ENCODE measurements around the gene SPINDOC.

SPINDOC gene

DNA sequence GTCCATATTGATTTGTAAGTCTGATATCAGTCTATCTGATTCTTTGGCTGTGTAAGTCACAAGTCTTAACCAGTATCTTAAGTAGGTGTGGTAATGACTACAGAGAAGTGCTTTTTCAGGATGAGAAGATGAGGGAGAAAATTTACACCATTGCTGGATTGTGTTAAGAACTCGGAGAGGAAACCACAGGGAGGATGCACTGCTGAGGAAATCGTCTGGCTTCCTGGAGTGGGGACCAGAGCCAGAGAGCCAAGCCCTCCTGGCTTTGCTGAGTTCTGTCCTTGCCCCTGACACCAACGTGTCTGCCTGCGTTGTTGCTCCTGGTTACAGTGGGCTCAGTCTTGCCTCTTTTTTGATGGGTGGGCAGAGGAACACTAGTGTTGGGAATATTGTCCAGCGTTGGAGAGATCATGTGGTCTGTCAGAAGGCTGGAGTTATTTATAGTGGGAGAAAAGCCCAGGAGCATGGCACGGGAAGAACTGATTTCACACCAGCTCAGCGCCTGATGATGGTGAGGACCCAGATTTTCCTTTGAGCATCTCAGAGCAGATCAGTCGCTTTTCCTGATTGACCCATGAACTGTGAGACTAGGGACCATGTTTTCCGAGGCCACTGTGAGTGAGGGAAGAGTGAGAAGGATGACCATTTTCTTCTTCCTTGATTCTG, 55.3 kb downstream of the SPINDOC start:
- H3K4me1 ChIP-seq (ENCODE audit: control insufficient read depth in 2 of 2, insufficient read depth in 2 of 2, low read length in 2 of 2) = peaks cover 72 to 78% of the 10 kb centered on the region in 2 donors
- peak overlapping the region in 1 of 2 donors; percentile 0 for H3K9ac ChIP-seq (ENCODE audit: low read depth in 1 of 2, low read length in 2 of 2)

DNA sequence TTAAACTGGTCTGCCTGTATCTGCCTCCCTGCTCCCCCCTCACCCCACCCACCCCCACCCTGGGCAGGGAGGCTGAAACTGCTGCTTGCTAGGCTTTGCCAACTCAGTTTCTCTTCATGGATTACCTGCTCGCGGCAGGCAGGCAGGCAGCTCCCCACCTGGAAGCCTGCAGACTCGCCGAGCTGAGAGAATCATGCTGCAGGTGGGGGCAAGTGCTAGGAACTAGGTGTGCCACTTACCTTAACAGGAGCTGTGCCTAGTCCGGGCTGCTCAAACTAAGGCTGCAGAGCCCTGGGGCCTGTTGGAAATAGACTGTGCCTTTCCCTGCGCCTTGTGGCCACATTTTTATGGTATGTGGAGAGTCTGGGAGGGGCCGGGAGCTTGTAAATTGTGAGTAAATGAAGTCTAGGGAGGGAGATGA, 55.9 kb downstream of the SPINDOC start:
- H3K4me3 ChIP-seq (ENCODE audit: low read length in 2 of 2) = peak overlapping the region in 1 of 2 donors; percentile 13
- peak overlapping the region; percentile 36 for H3K9ac ChIP-seq (ENCODE audit: low read depth in 1 of 2, low read length in 2 of 2)
- H3K27ac ChIP-seq (ENCODE audit: low read depth in 2 of 2, low read length in 2 of 2) = peak overlapping the region; percentile 69 to 88
- H3K36me3 ChIP-seq (ENCODE audit: control insufficient read depth in 2 of 2, insufficient read depth in 2 of 2, low read length in 2 of 2) = peaks cover 0 to 8% of the 10 kb centered on the region in 2 donors
- no peaks in the 10 kb centered on the region for H3K27me3 ChIP-seq (ENCODE audit: control insufficient read depth in 2 of 2, insufficient read depth in 2 of 2, low read length in 2 of 2)
- H3K4me1 ChIP-seq (ENCODE audit: control insufficient read depth in 2 of 2, insufficient read depth in 2 of 2, low read length in 2 of 2) = peaks cover 75 to 79% of the 10 kb centered on the region in 2 donors
- H3K9me3 ChIP-seq (ENCODE audit: control insufficient read depth in 2 of 2, low read length in 2 of 2) = no peaks in the 10 kb centered on the region

More for the DNA sequence above, 55.3 kb downstream of the SPINDOC start:
- peak overlapping the region in 1 of 2 donors; percentile 15 for H3K4me3 ChIP-seq (ENCODE audit: low read length in 2 of 2)
- peaks cover 0 to 6% of the 10 kb centered on the region in 2 donors for H3K36me3 ChIP-seq (ENCODE audit: control insufficient read depth in 2 of 2, insufficient read depth in 2 of 2, low read length in 2 of 2)
- H3K27ac ChIP-seq (ENCODE audit: low read depth in 2 of 2, low read length in 2 of 2) = peak overlapping the region; percentile 69 to 88
- no peaks in the 10 kb centered on the region for H3K27me3 ChIP-seq (ENCODE audit: control insufficient read depth in 2 of 2, insufficient read depth in 2 of 2, low read length in 2 of 2)
- H3K9me3 ChIP-seq (ENCODE audit: control insufficient read depth in 2 of 2, low read length in 2 of 2) = no peaks in the 10 kb centered on the region

GRCh38 chr11:63869683-63870082, 56.4 kb downstream of the SPINDOC start:
- Histone ChIP-seq H3K4me1 (ENCODE audit: control insufficient read depth in 2 of 2, insufficient read depth in 2 of 2, low read length in 2 of 2) (peaks cover 79% of the 10 kb centered on the region in 2 donors), H3K9me3 (ENCODE audit: control insufficient read depth in 2 of 2, low read length in 2 of 2) (no peaks in the 10 kb centered on the region), H3K36me3 (ENCODE audit: control insufficient read depth in 2 of 2, insufficient read depth in 2 of 2, low read length in 2 of 2) (peaks cover 0 to 8% of the 10 kb centered on the region in 2 donors), H3K27me3 (ENCODE audit: control insufficient read depth in 2 of 2, insufficient read depth in 2 of 2, low read length in 2 of 2) (no peaks in the 10 kb centered on the region), H3K9ac (ENCODE audit: low read depth in 1 of 2, low read length in 2 of 2) (peak overlapping the region; percentile 36), H3K4me3 (ENCODE audit: low read length in 2 of 2) (peak overlapping the region in 1 of 2 donors; percentile 13), H3K27ac (ENCODE audit: low read depth in 2 of 2, low read length in 2 of 2) (peak overlapping the region; percentile 69 to 88)

DNA sequence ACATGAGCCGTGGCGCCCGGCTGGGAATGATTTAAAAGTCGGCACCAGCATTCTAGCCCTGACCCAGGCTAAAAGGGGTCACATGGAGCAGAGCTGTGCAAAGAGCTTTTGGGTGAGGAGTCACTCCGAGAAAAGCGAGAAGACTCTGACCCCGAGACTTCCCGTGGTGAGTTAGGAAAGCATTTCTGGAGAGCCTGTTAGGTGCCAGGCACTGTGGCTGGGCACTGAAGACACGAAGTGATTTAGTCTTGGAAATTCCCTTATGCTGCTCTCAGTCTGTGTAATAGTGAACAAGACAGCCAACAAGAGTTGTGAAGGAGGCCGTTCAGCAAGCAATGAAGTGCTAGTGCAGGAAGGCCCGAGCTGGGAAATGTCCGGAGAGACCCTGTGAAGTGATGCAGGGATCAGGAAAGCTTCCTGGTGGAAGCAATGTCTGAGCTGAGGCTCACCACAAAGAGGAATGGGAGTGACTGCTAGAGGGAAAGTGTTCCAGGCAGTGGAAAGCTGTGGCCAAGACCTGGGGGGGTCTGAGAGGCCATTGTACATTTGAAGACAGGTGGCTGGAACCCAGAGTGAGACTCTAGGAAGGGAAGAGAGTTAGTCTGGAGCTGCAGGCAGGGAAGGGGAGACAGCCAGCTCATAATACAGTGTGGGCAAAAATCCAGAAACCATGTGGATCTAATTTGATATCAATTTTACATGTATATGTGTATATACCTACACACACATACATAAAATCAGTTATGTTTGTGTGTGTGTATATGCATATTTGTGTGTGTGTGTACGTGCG, 57.3 kb downstream of the SPINDOC start:
- peaks cover 0 to 8% of the 10 kb centered on the region in 2 donors for H3K36me3 ChIP-seq (ENCODE audit: control insufficient read depth in 2 of 2, insufficient read depth in 2 of 2, low read length in 2 of 2)
- H3K4me1 ChIP-seq (ENCODE audit: control insufficient read depth in 2 of 2, insufficient read depth in 2 of 2, low read length in 2 of 2) = peaks cover 73 to 75% of the 10 kb centered on the region in 2 donors
- H3K9me3 ChIP-seq (ENCODE audit: control insufficient read depth in 2 of 2, low read length in 2 of 2) = no peaks in the 10 kb centered on the region
- peak overlapping the region in 1 of 2 donors; percentile 13 for H3K4me3 ChIP-seq (ENCODE audit: low read length in 2 of 2)
- H3K27me3 ChIP-seq (ENCODE audit: control insufficient read depth in 2 of 2, insufficient read depth in 2 of 2, low read length in 2 of 2) = no peaks in the 10 kb centered on the region
- H3K27ac ChIP-seq (ENCODE audit: low read depth in 2 of 2, low read length in 2 of 2) = peak overlapping the region; percentile 69 to 88
- H3K9ac ChIP-seq (ENCODE audit: low read depth in 1 of 2, low read length in 2 of 2) = peak overlapping the region; percentile 13 to 41

DNA sequence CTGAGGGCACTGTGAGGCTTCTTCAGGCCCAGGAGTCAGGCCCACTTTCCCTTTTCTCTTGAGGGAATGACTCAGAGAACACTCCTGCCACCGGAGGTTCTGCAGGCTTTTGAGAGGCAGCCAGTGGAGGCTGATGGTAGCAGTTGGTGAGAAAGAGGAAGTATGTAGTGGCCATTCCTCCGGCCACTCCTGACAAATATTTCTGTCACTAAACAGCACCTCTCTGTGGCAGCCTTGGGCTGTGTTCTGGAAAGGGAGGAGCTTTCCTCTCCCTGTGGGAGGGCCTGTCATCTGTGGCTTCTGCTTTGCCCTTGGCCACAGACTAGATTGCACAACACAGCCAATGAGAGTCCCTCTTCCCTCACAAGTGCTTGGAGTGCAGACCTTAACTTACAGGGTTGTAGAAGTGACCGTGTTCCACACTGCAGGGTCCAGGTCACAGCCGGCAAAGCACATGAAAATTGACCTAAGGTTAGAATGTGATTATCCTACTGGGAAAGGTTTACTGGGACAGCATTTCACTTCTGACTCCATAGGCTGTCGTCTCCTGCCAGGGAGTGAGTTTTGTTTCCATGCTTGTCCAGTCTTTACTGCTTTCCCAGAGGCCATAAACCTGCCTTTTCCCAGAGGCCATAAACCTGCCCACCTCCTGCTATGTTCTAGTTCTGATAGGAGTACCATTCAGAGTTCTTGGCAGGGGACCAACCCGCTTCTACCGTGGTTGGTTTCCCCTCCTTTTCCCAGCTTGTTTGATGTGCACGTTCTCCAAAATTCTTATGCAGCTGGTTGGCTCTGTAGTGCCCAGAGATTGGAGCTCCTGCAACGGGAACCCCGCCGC, 58.9 kb downstream of the SPINDOC start:
- Histone ChIP-seq H3K9ac (ENCODE audit: low read depth in 1 of 2, low read length in 2 of 2) (peak overlapping the region; percentile 7 to 37), H3K9me3 (ENCODE audit: control insufficient read depth in 2 of 2, low read length in 2 of 2) (no peaks in the 10 kb centered on the region), H3K27ac (ENCODE audit: low read depth in 2 of 2, low read length in 2 of 2) (peak overlapping the region; percentile 67 to 81), H3K27me3 (ENCODE audit: control insufficient read depth in 2 of 2, insufficient read depth in 2 of 2, low read length in 2 of 2) (no peaks in the 10 kb centered on the region), H3K4me3 (ENCODE audit: low read length in 2 of 2) (peak overlapping the region; percentile 48 to 50), H3K4me1 (ENCODE audit: control insufficient read depth in 2 of 2, insufficient read depth in 2 of 2, low read length in 2 of 2) (peaks cover 57 to 59% of the 10 kb centered on the region in 2 donors), H3K36me3 (ENCODE audit: control insufficient read depth in 2 of 2, insufficient read depth in 2 of 2, low read length in 2 of 2) (peaks cover 5 to 7% of the 10 kb centered on the region in 2 donors)

DNA sequence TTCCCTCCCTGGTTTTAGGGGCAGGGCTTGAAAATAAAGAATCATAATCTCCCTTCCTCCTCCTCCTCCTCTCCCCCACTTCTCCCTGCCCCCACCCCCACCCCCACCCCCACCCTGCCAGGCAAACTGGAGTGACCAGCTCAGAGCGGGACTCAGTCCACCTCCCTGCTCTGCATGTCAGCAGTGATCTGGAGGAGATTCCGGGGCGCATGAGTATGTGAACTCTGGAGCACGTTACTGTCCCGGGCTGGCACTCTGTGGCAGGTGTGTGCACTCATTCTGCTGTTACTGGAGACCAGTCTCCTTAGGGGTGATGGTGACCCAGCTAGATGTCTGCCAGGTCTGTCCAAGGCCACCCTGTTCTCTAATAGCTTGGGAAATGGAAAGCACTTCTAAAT, 59.5 kb downstream of the SPINDOC start:
- peaks cover 5% of the 10 kb centered on the region in 2 donors for H3K36me3 ChIP-seq (ENCODE audit: control insufficient read depth in 2 of 2, insufficient read depth in 2 of 2, low read length in 2 of 2)
- no peaks in the 10 kb centered on the region for H3K27me3 ChIP-seq (ENCODE audit: control insufficient read depth in 2 of 2, insufficient read depth in 2 of 2, low read length in 2 of 2)
- no peaks in the 10 kb centered on the region for H3K9me3 ChIP-seq (ENCODE audit: control insufficient read depth in 2 of 2, low read length in 2 of 2)
- peak overlapping the region in 1 of 2 donors; percentile 48 for H3K4me3 ChIP-seq (ENCODE audit: low read length in 2 of 2)
- no peak overlapping the region for H3K9ac ChIP-seq (ENCODE audit: low read depth in 1 of 2, low read length in 2 of 2)
- H3K27ac ChIP-seq (ENCODE audit: low read depth in 2 of 2, low read length in 2 of 2) = peak overlapping the region; percentile 67 to 81
- peaks cover 54 to 55% of the 10 kb centered on the region in 2 donors for H3K4me1 ChIP-seq (ENCODE audit: control insufficient read depth in 2 of 2, insufficient read depth in 2 of 2, low read length in 2 of 2)

DNA sequence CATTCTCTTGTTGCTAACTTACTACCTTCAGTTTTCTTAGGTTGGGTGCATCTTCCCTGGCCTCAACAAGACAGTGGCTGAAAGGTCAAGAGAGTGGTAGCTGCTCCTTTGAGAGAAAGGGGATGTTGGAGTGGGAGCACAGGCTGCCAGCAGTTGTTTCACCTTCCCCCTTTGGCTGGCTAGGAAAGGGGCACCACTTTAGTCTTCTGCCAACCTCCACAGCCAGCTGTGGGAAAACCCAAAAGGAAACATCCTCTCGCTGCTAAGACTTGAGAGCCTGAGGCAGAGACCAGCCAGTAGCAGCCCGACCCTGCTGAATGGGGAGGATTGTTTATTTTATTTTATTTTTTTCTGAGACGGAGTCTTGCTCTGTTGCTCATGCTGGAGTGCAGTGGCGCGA, 60.1 kb downstream of the SPINDOC start:
- H3K27me3 ChIP-seq (ENCODE audit: control insufficient read depth in 2 of 2, insufficient read depth in 2 of 2, low read length in 2 of 2) = no peaks in the 10 kb centered on the region
- no peak overlapping the region for H3K9ac ChIP-seq (ENCODE audit: low read depth in 1 of 2, low read length in 2 of 2)
- H3K36me3 ChIP-seq (ENCODE audit: control insufficient read depth in 2 of 2, insufficient read depth in 2 of 2, low read length in 2 of 2) = peaks cover 5% of the 10 kb centered on the region in 2 donors
- H3K4me1 ChIP-seq (ENCODE audit: control insufficient read depth in 2 of 2, insufficient read depth in 2 of 2, low read length in 2 of 2) = peaks cover 49 to 52% of the 10 kb centered on the region in 2 donors
- H3K9me3 ChIP-seq (ENCODE audit: control insufficient read depth in 2 of 2, low read length in 2 of 2) = no peaks in the 10 kb centered on the region
- no peak overlapping the region for H3K4me3 ChIP-seq (ENCODE audit: low read length in 2 of 2)
- H3K27ac ChIP-seq (ENCODE audit: low read depth in 2 of 2, low read length in 2 of 2) = peak overlapping the region; percentile 5 to 39

- Histone ChIP-seq H3K4me3 (ENCODE audit: low read length in 2 of 2) (no peak overlapping the region), H3K27ac (ENCODE audit: low read depth in 2 of 2, low read length in 2 of 2) (no peak overlapping the region), H3K36me3 (ENCODE audit: control insufficient read depth in 2 of 2, insufficient read depth in 2 of 2, low read length in 2 of 2) (peaks cover 5% of the 10 kb centered on the region in 2 donors), H3K9ac (ENCODE audit: low read depth in 1 of 2, low read length in 2 of 2) (no peak overlapping the region), H3K9me3 (ENCODE audit: control insufficient read depth in 2 of 2, low read length in 2 of 2) (no peaks in the 10 kb centered on the region), H3K4me1 (ENCODE audit: control insufficient read depth in 2 of 2, insufficient read depth in 2 of 2, low read length in 2 of 2) (peaks cover 41 to 45% of the 10 kb centered on the region in 2 donors), H3K27me3 (ENCODE audit: control insufficient read depth in 2 of 2, insufficient read depth in 2 of 2, low read length in 2 of 2) (no peaks in the 10 kb centered on the region)
Measured at GRCh38 chr11:63874511-63874910, 61.3 kb downstream of the SPINDOC start.

DNA sequence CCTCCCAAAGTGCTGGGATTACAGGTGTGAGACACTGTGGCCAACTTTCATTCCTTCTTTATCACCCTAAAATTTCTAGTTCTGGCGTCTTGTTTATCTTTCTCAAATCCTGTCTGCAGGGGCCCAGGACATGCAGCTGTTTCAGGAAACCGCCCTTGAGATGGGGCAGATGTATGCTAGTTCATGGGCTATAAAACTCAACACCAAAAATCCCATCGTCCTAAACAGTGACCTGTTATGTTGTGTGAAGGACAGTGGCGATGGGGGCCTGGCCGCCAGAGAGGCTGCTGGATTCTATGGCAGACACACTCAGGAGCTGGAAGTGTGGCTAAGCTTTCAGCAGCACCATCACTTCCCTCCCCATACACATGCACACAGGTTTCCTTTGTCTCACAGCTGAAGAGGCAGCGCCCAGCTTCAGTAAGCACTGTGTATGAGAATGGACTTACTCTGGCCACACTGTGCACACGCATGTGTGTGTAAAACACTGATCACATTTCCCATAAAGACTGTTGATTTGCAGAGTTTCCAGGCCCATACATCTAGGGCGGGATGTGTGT, 62.3 kb downstream of the SPINDOC start:
- Histone ChIP-seq H3K9ac (ENCODE audit: low read depth in 1 of 2, low read length in 2 of 2) (no peak overlapping the region), H3K4me3 (ENCODE audit: low read length in 2 of 2) (no peak overlapping the region), H3K27ac (ENCODE audit: low read depth in 2 of 2, low read length in 2 of 2) (no peak overlapping the region)

More for the DNA sequence above, 62.3 kb downstream of the SPINDOC start:
- Histone ChIP-seq H3K9me3 (ENCODE audit: control insufficient read depth in 2 of 2, low read length in 2 of 2) (no peaks in the 10 kb centered on the region), H3K27me3 (ENCODE audit: control insufficient read depth in 2 of 2, insufficient read depth in 2 of 2, low read length in 2 of 2) (no peaks in the 10 kb centered on the region), H3K36me3 (ENCODE audit: control insufficient read depth in 2 of 2, insufficient read depth in 2 of 2, low read length in 2 of 2) (peaks cover 5% of the 10 kb centered on the region in 2 donors), H3K4me1 (ENCODE audit: control insufficient read depth in 2 of 2, insufficient read depth in 2 of 2, low read length in 2 of 2) (peaks cover 40 to 43% of the 10 kb centered on the region in 2 donors)

Measured in mucosa of rectum (tissue), 2 donors.